ENCODE measurements around the gene KCNIP2.

Gene KCNIP2

DNA sequence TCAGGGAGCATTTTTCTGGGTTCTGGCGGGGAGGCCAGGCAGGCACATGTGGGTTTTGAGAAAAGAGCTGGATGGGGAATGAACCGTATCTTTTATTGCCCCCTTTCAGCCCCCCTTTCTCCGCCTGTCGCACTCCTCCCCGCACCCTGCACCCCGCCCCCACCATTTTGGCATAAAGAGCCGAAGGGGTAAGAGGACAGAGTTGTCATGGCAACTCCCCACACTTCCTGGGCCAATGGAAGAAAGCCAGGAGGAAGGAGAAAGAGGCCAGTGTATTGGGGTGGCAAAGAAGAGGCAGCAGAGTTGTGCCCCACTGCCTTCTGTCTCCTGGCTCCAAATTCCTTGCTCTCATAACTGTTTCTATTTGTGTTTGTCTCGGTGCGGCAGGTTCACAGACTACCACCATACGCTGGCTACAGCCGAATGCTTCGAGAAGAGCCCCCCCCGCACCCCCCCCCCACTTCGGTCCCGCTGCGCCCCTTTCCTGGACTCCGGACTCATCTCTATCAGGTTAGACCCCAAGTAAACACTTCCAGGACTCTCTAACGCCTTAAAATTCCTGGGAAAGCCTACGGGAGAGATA, 3.4 kb downstream of the KCNIP2 start:
- Histone ChIP-seq H3K4me1 (peaks cover 3% of the 10 kb centered on the region; the same call in 1 of the 2 replicates), H3K36me3 (replicated peaks) (no peaks in the 10 kb centered on the region; the same call in 1 of the 2 replicates), H3K4me3 (no peak overlapping the region), H3K9me3 (no peaks in the 10 kb centered on the region), H3K27me3 (ENCODE audit: low read depth) (no peaks in the 10 kb centered on the region)
- no peak for DNase-seq (ENCODE audit: low spot score in 2 of 2)
- in situ Hi-C loops (cut with MboI; ENCODE audit: low sequenced_read_pairs): no loop called here

- Histone ChIP-seq H3K36me3 (replicated peaks) (no peaks in the 10 kb centered on the region; the same call in 1 of the 2 replicates), H3K9me3 (no peaks in the 10 kb centered on the region), H3K27me3 (ENCODE audit: low read depth) (no peaks in the 10 kb centered on the region), H3K4me1 (peaks cover 3% of the 10 kb centered on the region; the same call in 1 of the 2 replicates), H3K4me3 (no peak overlapping the region)
- DNase-seq (ENCODE audit: low spot score in 2 of 2): no peak
- in situ Hi-C loops (cut with MboI; ENCODE audit: low sequenced_read_pairs): loop anchor here (5.0 kb wide), 1 partner anchor 173 kb away; no protein-coding TSS in a partner anchor
Measured at GRCh38 chr10:101839416-101840063, 4.1 kb downstream of the KCNIP2 start.

GRCh38 chr10:101839002-101839401, 4.6 kb downstream of the KCNIP2 start:
- Histone ChIP-seq H3K36me3 (replicated peaks) (no peaks in the 10 kb centered on the region), H3K4me3 (no peak overlapping the region), H3K4me1 (peaks cover 3% of the 10 kb centered on the region; the same call in 1 of the 2 replicates), H3K9me3 (no peaks in the 10 kb centered on the region), H3K27me3 (ENCODE audit: low read depth) (no peaks in the 10 kb centered on the region)
- DNase-seq (ENCODE audit: low spot score in 2 of 2): no peak
- in situ Hi-C loops (cut with MboI; ENCODE audit: low sequenced_read_pairs): loop anchor here (5.0 kb wide), 1 partner anchor 173 kb away; no protein-coding TSS in a partner anchor

GRCh38 chr10:101838416-101838970, 5.1 kb downstream of the KCNIP2 start:
- no peaks in the 10 kb centered on the region for H3K9me3 ChIP-seq
- no peak for DNase-seq (ENCODE audit: low spot score in 2 of 2)
- in situ Hi-C loops (cut with MboI; ENCODE audit: low sequenced_read_pairs): loop anchor here (5.0 kb wide), 1 partner anchor 174 kb away; no protein-coding TSS in a partner anchor
- H3K36me3 ChIP-seq (replicated peaks): no peaks in the 10 kb centered on the region
- H3K4me1 ChIP-seq: peaks cover 3% of the 10 kb centered on the region; the same call in 1 of the 2 replicates
- no peak overlapping the region for H3K4me3 ChIP-seq
- H3K27me3 ChIP-seq (ENCODE audit: low read depth): no peaks in the 10 kb centered on the region

DNA sequence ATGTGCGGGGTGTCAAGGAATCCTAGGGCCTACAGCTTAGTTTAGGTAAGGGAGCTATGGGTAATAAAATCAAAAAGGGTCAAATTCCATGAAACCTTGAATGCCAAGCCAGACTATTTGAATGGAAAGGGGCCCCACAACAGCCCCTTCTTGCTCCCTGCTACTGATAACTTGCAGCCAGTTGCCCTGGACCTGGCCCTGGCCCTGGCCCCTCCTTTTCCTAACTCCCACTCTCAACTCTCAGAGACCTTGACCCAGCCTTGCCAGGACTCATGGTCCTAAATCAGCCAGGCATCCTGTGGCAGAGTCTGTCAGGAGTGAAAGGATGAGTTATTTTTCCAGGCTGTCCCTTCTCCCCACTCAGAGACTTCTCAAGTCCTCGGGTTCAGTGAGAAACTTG, 5.9 kb downstream of the KCNIP2 start:
- Histone ChIP-seq H3K9me3 (no peaks in the 10 kb centered on the region), H3K4me1 (peaks cover 3% of the 10 kb centered on the region; the same call in 1 of the 2 replicates), H3K27me3 (ENCODE audit: low read depth) (no peaks in the 10 kb centered on the region), H3K4me3 (no peak overlapping the region), H3K36me3 (replicated peaks) (no peaks in the 10 kb centered on the region)
- DNase-seq (ENCODE audit: low spot score in 2 of 2): no peak
- in situ Hi-C loops (cut with MboI; ENCODE audit: low sequenced_read_pairs): loop anchor here (5.0 kb wide), 1 partner anchor 175 kb away; no protein-coding TSS in a partner anchor

- no peaks in the 10 kb centered on the region for H3K9me3 ChIP-seq
- no peak overlapping the region for H3K4me3 ChIP-seq
- peaks cover 5% of the 10 kb centered on the region for H3K4me1 ChIP-seq
- in situ Hi-C loops (cut with MboI; ENCODE audit: low sequenced_read_pairs): loop anchor here (5.0 kb wide), 1 partner anchor 177 kb away; no protein-coding TSS in a partner anchor
- H3K27me3 ChIP-seq (ENCODE audit: low read depth): no peaks in the 10 kb centered on the region
- no peak for DNase-seq (ENCODE audit: low spot score in 2 of 2)
- H3K36me3 ChIP-seq (replicated peaks): no peaks in the 10 kb centered on the region
Measured at GRCh38 chr10:101835362-101835761, 8.2 kb downstream of the KCNIP2 start.

- DNase-seq (ENCODE audit: low spot score in 2 of 2): no peak
- no peaks in the 10 kb centered on the region for H3K36me3 ChIP-seq (replicated peaks)
- H3K4me3 ChIP-seq: no peak overlapping the region
- H3K9me3 ChIP-seq: no peaks in the 10 kb centered on the region
- peaks cover 5% of the 10 kb centered on the region for H3K4me1 ChIP-seq
- in situ Hi-C loops (cut with MboI; ENCODE audit: low sequenced_read_pairs): no loop called here
- H3K27me3 ChIP-seq (ENCODE audit: low read depth): no peaks in the 10 kb centered on the region
Measured at GRCh38 chr10:101834341-101834740, 9.3 kb downstream of the KCNIP2 start.

DNA sequence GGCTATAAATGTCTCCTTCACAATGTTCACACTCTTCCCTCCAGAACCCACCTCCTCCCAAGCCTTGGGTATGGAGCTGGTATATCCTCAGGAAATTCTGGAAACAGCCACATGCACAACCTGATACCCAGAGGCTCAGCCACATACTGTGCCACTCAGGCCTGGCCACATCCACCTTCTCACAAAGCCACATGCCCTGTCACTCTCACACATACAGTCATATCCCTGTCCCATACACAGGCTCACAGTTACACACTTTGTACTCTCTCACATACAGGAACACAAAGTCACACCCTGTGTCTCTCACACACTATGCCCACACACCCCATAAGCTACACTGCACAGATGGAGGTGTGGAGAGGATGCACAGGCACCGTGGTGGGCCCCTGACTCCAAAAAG, 10.1 kb downstream of the KCNIP2 start:
- H3K4me3 ChIP-seq: no peak overlapping the region
- DNase-seq (ENCODE audit: low spot score in 2 of 2): no peak
- no peaks in the 10 kb centered on the region for H3K9me3 ChIP-seq
- no peaks in the 10 kb centered on the region for H3K36me3 ChIP-seq (replicated peaks)
- no peaks in the 10 kb centered on the region for H3K27me3 ChIP-seq (ENCODE audit: low read depth)
- peaks cover 5% of the 10 kb centered on the region for H3K4me1 ChIP-seq
- in situ Hi-C loops (cut with MboI; ENCODE audit: low sequenced_read_pairs): no loop called here

GRCh38 chr10:101832325-101832771, 11.3 kb downstream of the KCNIP2 start:
- in situ Hi-C loops (cut with MboI; ENCODE audit: low sequenced_read_pairs): no loop called here
- Histone ChIP-seq H3K4me3 (no peak overlapping the region), H3K36me3 (replicated peaks) (no peaks in the 10 kb centered on the region), H3K27me3 (ENCODE audit: low read depth) (no peaks in the 10 kb centered on the region), H3K9me3 (no peaks in the 10 kb centered on the region), H3K4me1 (peaks cover 5% of the 10 kb centered on the region)
- no peak for DNase-seq (ENCODE audit: low spot score in 2 of 2)

DNA sequence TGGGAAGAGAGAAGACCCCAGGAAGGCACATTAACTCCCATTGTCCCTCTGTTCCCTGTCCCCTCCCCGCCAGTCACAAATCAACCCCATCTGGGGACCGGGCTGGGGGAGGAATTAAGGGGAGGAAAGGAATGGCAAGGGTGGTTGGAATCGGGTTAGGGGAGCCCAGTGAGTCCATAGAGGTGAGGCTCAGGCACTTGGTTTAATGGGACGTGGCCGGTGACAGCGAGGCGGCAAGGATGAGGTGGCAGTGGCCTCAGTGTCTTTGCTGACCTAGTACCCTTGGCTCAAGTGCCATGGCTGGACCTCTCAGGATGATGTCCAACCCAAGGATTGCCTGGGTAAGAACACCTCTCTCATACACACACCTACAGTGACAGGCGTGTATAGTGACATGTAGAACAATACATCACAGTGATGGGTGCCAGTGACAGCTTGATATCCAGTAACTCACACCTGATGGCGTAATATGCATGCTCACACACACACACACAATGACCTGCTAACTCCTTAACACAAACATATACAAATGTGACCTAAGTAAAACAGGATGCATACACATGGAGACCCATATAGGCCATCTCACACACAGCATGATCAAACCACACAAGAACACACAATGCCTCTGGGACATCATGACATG, 12.3 kb downstream of the KCNIP2 start:
- H3K9me3 ChIP-seq: no peaks in the 10 kb centered on the region
- no peak for DNase-seq (ENCODE audit: low spot score in 2 of 2)
- H3K27me3 ChIP-seq (ENCODE audit: low read depth): no peaks in the 10 kb centered on the region
- in situ Hi-C loops (cut with MboI; ENCODE audit: low sequenced_read_pairs): no loop called here
- peaks cover 5% of the 10 kb centered on the region for H3K4me1 ChIP-seq
- H3K36me3 ChIP-seq (replicated peaks): no peaks in the 10 kb centered on the region
- H3K4me3 ChIP-seq: peak overlapping the region; percentile 33

- in situ Hi-C loops (cut with MboI; ENCODE audit: low sequenced_read_pairs): no loop called here
- peak overlapping the region; percentile 33 for H3K4me3 ChIP-seq
Measured at GRCh38 chr10:101830322-101831168, 13.1 kb downstream of the KCNIP2 start.

GRCh38 chr10:101829561-101830315, 13.9 kb downstream of the KCNIP2 start:
- DNase-seq (ENCODE audit: low spot score in 2 of 2): peak in 1 of 2 experiments; percentile 63
- Histone ChIP-seq H3K4me3 (no peak overlapping the region), H3K27me3 (ENCODE audit: low read depth) (no peaks in the 10 kb centered on the region), H3K9me3 (no peaks in the 10 kb centered on the region), H3K4me1 (peaks cover 5% of the 10 kb centered on the region), H3K36me3 (replicated peaks) (no peaks in the 10 kb centered on the region)
- in situ Hi-C loops (cut with MboI; ENCODE audit: low sequenced_read_pairs): no loop called here

More at GRCh38 chr10:101830322-101831168, 13.1 kb downstream of the KCNIP2 start:
- H3K27me3 ChIP-seq (ENCODE audit: low read depth): no peaks in the 10 kb centered on the region
- peak; percentile 70 to 95 for DNase-seq (ENCODE audit: low spot score in 2 of 2)
- H3K36me3 ChIP-seq (replicated peaks): no peaks in the 10 kb centered on the region
- H3K9me3 ChIP-seq: no peaks in the 10 kb centered on the region
- H3K4me1 ChIP-seq: peaks cover 5% of the 10 kb centered on the region

All from HAP-1 (cell line).